GM23338 (cell line): ENCODE data around the gene SLC25A12. TPM values are rescaled to one million over a fixed set of nuclear protein-coding genes. Genes with fewer than 3 reads are reported as not detected.

Source experiments
- CREB1 ChIP-seq: fragments of 250-450 bp; sonication (Bioruptor Pico); IDR thresholded peaks from 2 replicates; pipeline ENCODE4 v1.5.0; 2020; ENCODE audit warnings: low read depth, mild to moderate bottlenecking, moderate library complexity
- EZH2 ChIP-seq: fragments of 200-600 bp; sonication (generic); IDR thresholded peaks from one replicate; pipeline ENCODE4 v1.8.0; 2017; ENCODE audit warnings: antibody characterized with exemption, mild to moderate bottlenecking, low read depth; ENCODE audit not compliant: unreplicated experiment
- EZH2phosphoT487 ChIP-seq: fragments of 200-600 bp; sonication (generic); IDR thresholded peaks from one replicate; pipeline ENCODE4 v1.8.1; 2018; ENCODE audit warnings: antibody characterized with exemption; ENCODE audit not compliant: unreplicated experiment
- NANOG ChIP-seq: IDR thresholded peaks from 2 replicates; pipeline ENCODE4 v1.6.1; 2016; ENCODE audit warnings: antibody characterized with exemption, borderline replicate concordance
- POLR2AphosphoS5 ChIP-seq: IDR thresholded peaks from 2 replicates; pipeline ENCODE4 v1.6.1; 2016; ENCODE audit warnings: antibody characterized with exemption, low read depth
- ZNF114 ChIP-seq: fragments of 250-450 bp; sonication (Bioruptor Pico); IDR thresholded peaks from 2 replicates; pipeline ENCODE4 v1.5.0; 2020; ENCODE audit warnings: mild to moderate bottlenecking, moderate library complexity
- polyA plus RNA-seq: library from polyadenylated mRNA; unstranded; fragments of >200 nt; fragmentation: Nextera tagmentation; extraction: Ambion mirVana; gene quantifications from 2 replicates; pipeline ENCODE4 v1.2.1, GENCODE V29; 2016
- total RNA-seq: library from RNA; depleted of rRNA; stranded (reverse); fragments of >200 nt; shearing (Covaris generic); gene quantifications from 2 replicates; pipeline ENCODE4 v1.2.3, GENCODE V29; 2014
- TF ChIP-seq, protein P1 (sequence below): fragments of 250-450 bp; sonication (Bioruptor Pico); IDR thresholded peaks from 2 replicates; pipeline ENCODE4 v1.5.0; 2020; ENCODE audit warnings: mild to moderate bottlenecking, moderate library complexity
- TF ChIP-seq, protein P2 (sequence below): IDR thresholded peaks from one replicate; pipeline ENCODE4 v1.6.1; 2018; ENCODE audit warnings: antibody characterized with exemption; ENCODE audit not compliant: unreplicated experiment
- TF ChIP-seq, protein P3 (sequence below): IDR thresholded peaks from 2 replicates; pipeline ENCODE4 v1.6.1; 2016; ENCODE audit warnings: antibody characterized with exemption

The SLC25A12 gene
- total and polyA plus RNA-seq, 2 experiments from 2014 or later: 4.8 to 14.8 TPM

DNA sequence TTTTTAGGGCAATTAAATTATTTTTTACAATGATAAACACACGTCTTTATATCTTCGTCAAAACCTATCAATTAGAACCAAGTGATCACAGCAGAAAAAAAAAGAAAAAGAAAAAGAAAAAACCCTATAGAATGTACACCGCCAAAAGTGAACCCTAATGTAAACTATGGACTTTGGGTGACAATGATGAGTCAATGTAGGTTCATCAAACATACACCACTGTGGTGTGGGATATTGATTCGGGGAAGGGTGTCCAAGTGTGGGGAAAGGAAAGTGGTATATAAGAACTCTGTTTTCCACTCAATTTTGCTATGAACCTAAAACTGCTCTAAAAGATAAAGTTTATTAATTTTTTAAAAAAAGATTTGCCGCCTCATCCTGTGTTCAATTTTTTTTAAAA is 121.7 kb downstream of the SLC25A12 start (continued):
- TF ChIP-seq, protein P1, sequence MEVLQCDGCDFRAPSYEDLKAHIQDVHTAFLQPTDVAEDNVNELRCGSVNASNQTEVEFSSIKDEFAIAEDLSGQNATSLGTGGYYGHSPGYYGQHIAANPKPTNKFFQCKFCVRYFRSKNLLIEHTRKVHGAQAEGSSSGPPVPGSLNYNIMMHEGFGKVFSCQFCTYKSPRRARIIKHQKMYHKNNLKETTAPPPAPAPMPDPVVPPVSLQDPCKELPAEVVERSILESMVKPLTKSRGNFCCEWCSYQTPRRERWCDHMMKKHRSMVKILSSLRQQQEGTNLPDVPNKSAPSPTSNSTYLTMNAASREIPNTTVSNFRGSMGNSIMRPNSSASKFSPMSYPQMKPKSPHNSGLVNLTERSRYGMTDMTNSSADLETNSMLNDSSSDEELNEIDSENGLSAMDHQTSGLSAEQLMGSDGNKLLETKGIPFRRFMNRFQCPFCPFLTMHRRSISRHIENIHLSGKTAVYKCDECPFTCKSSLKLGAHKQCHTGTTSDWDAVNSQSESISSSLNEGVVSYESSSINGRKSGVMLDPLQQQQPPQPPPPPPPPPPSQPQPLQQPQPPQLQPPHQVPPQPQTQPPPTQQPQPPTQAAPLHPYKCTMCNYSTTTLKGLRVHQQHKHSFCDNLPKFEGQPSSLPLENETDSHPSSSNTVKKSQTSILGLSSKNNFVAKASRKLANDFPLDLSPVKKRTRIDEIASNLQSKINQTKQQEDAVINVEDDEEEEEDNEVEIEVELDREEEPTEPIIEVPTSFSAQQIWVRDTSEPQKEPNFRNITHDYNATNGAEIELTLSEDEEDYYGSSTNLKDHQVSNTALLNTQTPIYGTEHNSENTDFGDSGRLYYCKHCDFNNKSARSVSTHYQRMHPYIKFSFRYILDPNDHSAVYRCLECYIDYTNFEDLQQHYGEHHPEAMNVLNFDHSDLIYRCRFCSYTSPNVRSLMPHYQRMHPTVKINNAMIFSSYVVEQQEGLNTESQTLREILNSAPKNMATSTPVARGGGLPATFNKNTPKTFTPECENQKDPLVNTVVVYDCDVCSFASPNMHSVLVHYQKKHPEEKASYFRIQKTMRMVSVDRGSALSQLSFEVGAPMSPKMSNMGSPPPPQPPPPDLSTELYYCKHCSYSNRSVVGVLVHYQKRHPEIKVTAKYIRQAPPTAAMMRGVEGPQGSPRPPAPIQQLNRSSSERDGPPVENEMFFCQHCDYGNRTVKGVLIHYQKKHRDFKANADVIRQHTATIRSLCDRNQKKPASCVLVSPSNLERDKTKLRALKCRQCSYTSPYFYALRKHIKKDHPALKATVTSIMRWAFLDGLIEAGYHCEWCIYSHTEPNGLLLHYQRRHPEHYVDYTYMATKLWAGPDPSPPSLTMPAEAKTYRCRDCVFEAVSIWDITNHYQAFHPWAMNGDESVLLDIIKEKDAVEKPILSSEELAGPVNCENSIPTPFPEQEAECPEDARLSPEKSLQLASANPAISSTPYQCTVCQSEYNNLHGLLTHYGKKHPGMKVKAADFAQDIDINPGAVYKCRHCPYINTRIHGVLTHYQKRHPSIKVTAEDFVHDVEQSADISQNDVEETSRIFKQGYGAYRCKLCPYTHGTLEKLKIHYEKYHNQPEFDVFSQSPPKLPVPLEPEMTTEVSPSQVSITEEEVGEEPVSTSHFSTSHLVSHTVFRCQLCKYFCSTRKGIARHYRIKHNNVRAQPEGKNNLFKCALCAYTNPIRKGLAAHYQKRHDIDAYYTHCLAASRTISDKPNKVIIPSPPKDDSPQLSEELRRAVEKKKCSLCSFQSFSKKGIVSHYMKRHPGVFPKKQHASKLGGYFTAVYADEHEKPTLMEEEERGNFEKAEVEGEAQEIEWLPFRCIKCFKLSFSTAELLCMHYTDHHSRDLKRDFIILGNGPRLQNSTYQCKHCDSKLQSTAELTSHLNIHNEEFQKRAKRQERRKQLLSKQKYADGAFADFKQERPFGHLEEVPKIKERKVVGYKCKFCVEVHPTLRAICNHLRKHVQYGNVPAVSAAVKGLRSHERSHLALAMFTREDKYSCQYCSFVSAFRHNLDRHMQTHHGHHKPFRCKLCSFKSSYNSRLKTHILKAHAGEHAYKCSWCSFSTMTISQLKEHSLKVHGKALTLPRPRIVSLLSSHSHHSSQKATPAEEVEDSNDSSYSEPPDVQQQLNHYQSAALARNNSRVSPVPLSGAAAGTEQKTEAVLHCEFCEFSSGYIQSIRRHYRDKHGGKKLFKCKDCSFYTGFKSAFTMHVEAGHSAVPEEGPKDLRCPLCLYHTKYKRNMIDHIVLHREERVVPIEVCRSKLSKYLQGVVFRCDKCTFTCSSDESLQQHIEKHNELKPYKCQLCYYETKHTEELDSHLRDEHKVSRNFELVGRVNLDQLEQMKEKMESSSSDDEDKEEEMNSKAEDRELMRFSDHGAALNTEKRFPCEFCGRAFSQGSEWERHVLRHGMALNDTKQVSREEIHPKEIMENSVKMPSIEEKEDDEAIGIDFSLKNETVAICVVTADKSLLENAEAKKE (CRISPR knock-in tag): no peak
- TF ChIP-seq EZH2 (no peak), CREB1 (CRISPR knock-in tag) (no peak), EZH2phosphoT487 (no peak), POLR2AphosphoS5 (no peak), ZNF114 (CRISPR knock-in tag) (no peak), NANOG (no peak)
- TF ChIP-seq, protein P2, sequence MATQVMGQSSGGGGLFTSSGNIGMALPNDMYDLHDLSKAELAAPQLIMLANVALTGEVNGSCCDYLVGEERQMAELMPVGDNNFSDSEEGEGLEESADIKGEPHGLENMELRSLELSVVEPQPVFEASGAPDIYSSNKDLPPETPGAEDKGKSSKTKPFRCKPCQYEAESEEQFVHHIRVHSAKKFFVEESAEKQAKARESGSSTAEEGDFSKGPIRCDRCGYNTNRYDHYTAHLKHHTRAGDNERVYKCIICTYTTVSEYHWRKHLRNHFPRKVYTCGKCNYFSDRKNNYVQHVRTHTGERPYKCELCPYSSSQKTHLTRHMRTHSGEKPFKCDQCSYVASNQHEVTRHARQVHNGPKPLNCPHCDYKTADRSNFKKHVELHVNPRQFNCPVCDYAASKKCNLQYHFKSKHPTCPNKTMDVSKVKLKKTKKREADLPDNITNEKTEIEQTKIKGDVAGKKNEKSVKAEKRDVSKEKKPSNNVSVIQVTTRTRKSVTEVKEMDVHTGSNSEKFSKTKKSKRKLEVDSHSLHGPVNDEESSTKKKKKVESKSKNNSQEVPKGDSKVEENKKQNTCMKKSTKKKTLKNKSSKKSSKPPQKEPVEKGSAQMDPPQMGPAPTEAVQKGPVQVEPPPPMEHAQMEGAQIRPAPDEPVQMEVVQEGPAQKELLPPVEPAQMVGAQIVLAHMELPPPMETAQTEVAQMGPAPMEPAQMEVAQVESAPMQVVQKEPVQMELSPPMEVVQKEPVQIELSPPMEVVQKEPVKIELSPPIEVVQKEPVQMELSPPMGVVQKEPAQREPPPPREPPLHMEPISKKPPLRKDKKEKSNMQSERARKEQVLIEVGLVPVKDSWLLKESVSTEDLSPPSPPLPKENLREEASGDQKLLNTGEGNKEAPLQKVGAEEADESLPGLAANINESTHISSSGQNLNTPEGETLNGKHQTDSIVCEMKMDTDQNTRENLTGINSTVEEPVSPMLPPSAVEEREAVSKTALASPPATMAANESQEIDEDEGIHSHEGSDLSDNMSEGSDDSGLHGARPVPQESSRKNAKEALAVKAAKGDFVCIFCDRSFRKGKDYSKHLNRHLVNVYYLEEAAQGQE: no peak
- TF ChIP-seq, protein P3, sequence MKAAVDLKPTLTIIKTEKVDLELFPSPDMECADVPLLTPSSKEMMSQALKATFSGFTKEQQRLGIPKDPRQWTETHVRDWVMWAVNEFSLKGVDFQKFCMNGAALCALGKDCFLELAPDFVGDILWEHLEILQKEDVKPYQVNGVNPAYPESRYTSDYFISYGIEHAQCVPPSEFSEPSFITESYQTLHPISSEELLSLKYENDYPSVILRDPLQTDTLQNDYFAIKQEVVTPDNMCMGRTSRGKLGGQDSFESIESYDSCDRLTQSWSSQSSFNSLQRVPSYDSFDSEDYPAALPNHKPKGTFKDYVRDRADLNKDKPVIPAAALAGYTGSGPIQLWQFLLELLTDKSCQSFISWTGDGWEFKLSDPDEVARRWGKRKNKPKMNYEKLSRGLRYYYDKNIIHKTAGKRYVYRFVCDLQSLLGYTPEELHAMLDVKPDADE: no peak
